H9 (cell line): ENCODE data around the gene FANCC. TPM values are rescaled to one million over a fixed set of nuclear protein-coding genes. Genes with fewer than 3 reads are reported as not detected.

Source experiments
- DNase-seq: peaks from one replicate; pipeline ENCODE4 v3.0.0-alpha.2; 2017
- H2AFZ ChIP-seq: one replicate; pipeline ENCODE4 v1.6.1; 2013; ENCODE audit warnings: mild to moderate bottlenecking, low read length, control low read depth, moderate library complexity
- H2AK5ac ChIP-seq: 2 replicates; pipeline ENCODE4 v1.6.1; 2013; ENCODE audit warnings: low read length, control low read depth, mixed read lengths; ENCODE audit not compliant: insufficient read length
- H2BK120ac ChIP-seq: one replicate; pipeline ENCODE4 v1.6.1; 2013; ENCODE audit warnings: low read depth, mild to moderate bottlenecking, low read length, control low read depth, inconsistent platforms; ENCODE audit not compliant: poor library complexity, severe bottlenecking
- H2BK12ac ChIP-seq: 2 replicates; pipeline ENCODE4 v1.6.1; 2013; ENCODE audit warnings: low read length, control low read depth, mixed read lengths, low read depth; ENCODE audit not compliant: insufficient read length
- H2BK15ac ChIP-seq: 2 replicates; pipeline ENCODE4 v1.6.1; 2013; ENCODE audit warnings: low read depth, low read length, control low read depth
- H2BK20ac ChIP-seq: one replicate; pipeline ENCODE4 v1.6.1; 2013; ENCODE audit warnings: low read depth, mild to moderate bottlenecking, low read length, control low read depth, inconsistent platforms; ENCODE audit not compliant: poor library complexity, severe bottlenecking
- H2BK5ac ChIP-seq: 2 replicates; pipeline ENCODE4 v1.6.1; 2013; ENCODE audit warnings: low read length, control low read depth, mixed read lengths; ENCODE audit not compliant: insufficient read length
- H3K14ac ChIP-seq: 2 replicates; pipeline ENCODE4 v1.6.1; 2013; ENCODE audit warnings: low read length, control low read depth; ENCODE audit not compliant: insufficient read depth
- H3K18ac ChIP-seq: 2 replicates; pipeline ENCODE4 v1.6.1; 2013; ENCODE audit warnings: low read depth, mild to moderate bottlenecking, mixed read lengths, low read length, control low read depth; ENCODE audit not compliant: insufficient read length
- H3K23ac ChIP-seq: 2 replicates; pipeline ENCODE4 v1.6.1; 2013; ENCODE audit warnings: low read length, control low read depth, mixed read lengths, low read depth; ENCODE audit not compliant: insufficient read length
- H3K23me2 ChIP-seq: 2 replicates; pipeline ENCODE4 v1.6.1; 2013; ENCODE audit warnings: low read depth, mild to moderate bottlenecking, mixed read lengths, low read length, control low read depth; ENCODE audit not compliant: insufficient read length, poor library complexity, severe bottlenecking
- H3K27ac ChIP-seq: 2 replicates; pipeline ENCODE4 v1.5.1; 2013; ENCODE audit warnings: low read length, control low read depth, mixed read lengths, low read depth; ENCODE audit not compliant: insufficient read length
- H3K27me3 ChIP-seq: 2 replicates; pipeline ENCODE4 v1.6.1; 2013; ENCODE audit warnings: low read length, control low read depth, inconsistent platforms; ENCODE audit not compliant: insufficient read depth
- H3K4ac ChIP-seq: 2 replicates; pipeline ENCODE4 v1.6.1; 2013; ENCODE audit warnings: low read depth, mild to moderate bottlenecking, control low read depth, inconsistent platforms, low read length, moderate library complexity
- H3K4me1 ChIP-seq: 2 replicates; pipeline ENCODE4 v1.6.1; 2013; ENCODE audit warnings: low read length, control low read depth, inconsistent platforms; ENCODE audit not compliant: insufficient read depth
- H3K4me2 ChIP-seq: 2 replicates; pipeline ENCODE4 v1.6.1; 2013; ENCODE audit warnings: low read length, control low read depth, mixed read lengths; ENCODE audit not compliant: insufficient read length, insufficient read depth
- H3K56ac ChIP-seq: 2 replicates; pipeline ENCODE4 v1.6.1; 2013; ENCODE audit warnings: low read depth, mild to moderate bottlenecking, mixed read lengths, low read length, control low read depth; ENCODE audit not compliant: insufficient read length
- H3K79me1 ChIP-seq: 2 replicates; pipeline ENCODE4 v1.6.1; 2013; ENCODE audit warnings: low read depth, mild to moderate bottlenecking, moderate library complexity, low read length, control low read depth, inconsistent platforms; ENCODE audit not compliant: insufficient read depth, poor library complexity, severe bottlenecking
- H3K79me2 ChIP-seq: 2 replicates; pipeline ENCODE4 v1.6.1; 2013; ENCODE audit warnings: low read length, control low read depth, inconsistent platforms; ENCODE audit not compliant: insufficient read depth
- H3K9ac ChIP-seq: 2 replicates; pipeline ENCODE4 v1.6.1; 2013; ENCODE audit warnings: low read length, control low read depth, mixed read lengths; ENCODE audit not compliant: insufficient read length; ENCODE audit errors: extremely low read depth
- H3K9me3 ChIP-seq: one replicate; pipeline ENCODE4 v1.6.1; 2013; ENCODE audit warnings: low read depth, low read length, inconsistent platforms; ENCODE audit not compliant: control insufficient read depth
- H3T11ph ChIP-seq: one replicate; pipeline ENCODE4 v1.6.1; 2013; ENCODE audit warnings: mild to moderate bottlenecking, low read length, control low read depth, inconsistent platforms
- H4K20me1 ChIP-seq: one replicate; pipeline ENCODE4 v1.6.1; 2013; ENCODE audit not compliant: control insufficient read depth, insufficient read length, insufficient read depth
- H4K5ac ChIP-seq: 2 replicates; pipeline ENCODE4 v1.6.1; 2013; ENCODE audit warnings: low read depth, mild to moderate bottlenecking, mixed read lengths, low read length, control low read depth; ENCODE audit not compliant: insufficient read length
- H4K8ac ChIP-seq: replicated peaks from 2 replicates; pipeline ENCODE4 v1.6.1; 2013; ENCODE audit warnings: low read length, control low read depth, mixed read lengths, low read depth; ENCODE audit not compliant: insufficient read length
- H4K91ac ChIP-seq: 2 replicates; pipeline ENCODE4 v1.6.1; 2013; ENCODE audit warnings: low read depth, mild to moderate bottlenecking, moderate library complexity, mixed read lengths, low read length, control low read depth; ENCODE audit not compliant: insufficient read length
- H3K27ac Mint-ChIP-seq, 3 experiments: 2 replicates in 2 of 3; 3 replicates in 1 of 3; pipeline ENCODE4 v1.8.0; 2020 to 2021; ENCODE audit warnings: mixed read lengths in 3 of 3, mild to moderate bottlenecking in 1 of 3, moderate library complexity in 1 of 3
- H3K27me3 Mint-ChIP-seq: 2 replicates; pipeline ENCODE4 v1.8.0; 2021; ENCODE audit warnings: low read depth, mild to moderate bottlenecking, moderate library complexity, mixed read lengths
- H3K36me3 Mint-ChIP-seq, 3 experiments: 2 replicates in 2 of 3; 3 replicates in 1 of 3; pipeline ENCODE4 v1.8.0; 2020 to 2021; ENCODE audit warnings: low read depth in 3 of 3, mixed read lengths in 3 of 3; ENCODE audit not compliant: insufficient read depth in 1 of 3
- H3K4me1 Mint-ChIP-seq, 2 experiments: 2 replicates each; pipeline ENCODE4 v1.8.0; 2020; ENCODE audit warnings: mixed read lengths in 2 of 2
- H3K4me3 Mint-ChIP-seq, 2 experiments: 2 replicates in 1 of 2; 3 replicates in 1 of 2; pipeline ENCODE4 v1.8.0; 2020 to 2021; ENCODE audit warnings: mild to moderate bottlenecking in 2 of 2, mixed read lengths in 2 of 2, moderate library complexity in 1 of 2
- H3K9me3 Mint-ChIP-seq, 2 experiments: 2 replicates in 1 of 2; 3 replicates in 1 of 2; pipeline ENCODE4 v1.8.0; 2020; ENCODE audit warnings: mild to moderate bottlenecking in 2 of 2, mixed read lengths in 2 of 2, moderate library complexity in 1 of 2
- WGBS: extraction: QIAGEN DNeasy Blood & Tissue Kit; methylation state at CpG from one replicate; pipeline ENCODE4 v1.1.7; 2013; ENCODE audit warnings: missing lambda C conversion rate, low lambda C conversion rate, mixed read lengths; ENCODE audit not compliant: insufficient read length; ENCODE audit errors: extremely low coverage; 5-methylcytosine and 5-hydroxymethylcytosine counted together
- total RNA-seq: library from RNA; stranded (reverse); gene quantifications from 2 replicates; pipeline ENCODE4 v1.2.1, GENCODE V29; 2021
- TF ChIP-seq, protein P1 (sequence below): fragments of 200-600 bp; sonication (generic); conservative IDR thresholded peaks from 3 replicates; pipeline ENCODE4 v1.8.0; 2021; ENCODE audit warnings: antibody characterized with exemption, mild to moderate bottlenecking

Gene FANCC
- total RNA-seq, 1 experiment from 2014 or later = 14.6 TPM

DNA sequence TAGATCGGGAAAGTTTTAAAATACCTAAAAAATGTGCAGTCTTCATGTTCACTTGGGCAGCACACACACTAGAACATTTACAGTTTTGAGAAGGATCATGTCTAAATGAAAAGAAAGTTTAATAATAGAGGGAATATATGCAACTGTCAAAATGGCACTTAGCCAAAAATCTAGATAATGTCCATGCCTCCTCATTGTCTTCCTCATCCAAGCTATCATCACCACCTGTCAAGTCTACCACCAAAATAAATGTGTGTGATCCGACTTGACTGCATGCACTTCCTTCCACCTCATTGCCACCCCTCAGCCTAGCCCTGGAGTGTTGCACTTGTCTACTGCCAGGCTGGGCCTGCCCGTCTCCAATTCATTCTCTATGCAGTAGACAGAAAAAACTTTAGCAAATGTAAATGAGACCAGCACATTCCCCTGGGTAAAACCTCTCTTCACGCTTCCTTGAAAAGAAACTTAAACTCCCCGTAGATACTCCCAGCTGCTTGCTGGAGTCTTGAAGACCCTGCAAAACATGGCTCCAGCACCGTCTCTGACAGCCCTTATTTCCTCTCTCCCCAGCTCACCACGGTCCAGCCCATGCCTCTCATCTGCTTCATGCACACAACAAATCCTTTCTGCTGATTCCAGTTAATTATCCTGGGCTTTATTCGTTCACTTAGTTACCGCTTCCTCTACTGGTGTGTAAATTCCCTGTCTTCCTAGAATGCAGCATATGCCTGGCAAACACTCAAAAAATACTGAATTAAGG, 66.9 kb downstream of the FANCC start:
- Histone ChIP-seq H3K27ac (no peak overlapping the region), H3K4me2 (no peak overlapping the region)
- no CpG with 5 or more reads among the region's 9 CpGs for WGBS

More for the DNA sequence above, 66.9 kb downstream of the FANCC start:
- Histone ChIP-seq H2AK5ac (no peak overlapping the region), H4K91ac (no peak overlapping the region), H4K5ac (no peak overlapping the region), H3T11ph (no peak overlapping the region), H3K4ac (no peak overlapping the region), H3K9me3 (no peaks in the 10 kb centered on the region), H3K9ac (no peak overlapping the region), H2BK20ac (no peak overlapping the region), H3K23me2 (no peaks in the 10 kb centered on the region), H3K14ac (no peak overlapping the region), H3K18ac (no peak overlapping the region), H3K27me3 (no peaks in the 10 kb centered on the region), H2BK120ac (no peak overlapping the region), H3K79me1 (no peaks in the 10 kb centered on the region), H3K79me2 (no peaks in the 10 kb centered on the region), H2BK15ac (no peak overlapping the region), H4K8ac (no peak overlapping the region), H3K4me1 (peaks cover 2% of the 10 kb centered on the region; the same call in 1 of the 2 replicates), H3K23ac (no peak overlapping the region), H4K20me1 (no peaks in the 10 kb centered on the region), H2BK5ac (no peak overlapping the region), H3K56ac (no peak overlapping the region), H2BK12ac (no peak overlapping the region), H2AFZ (no peak overlapping the region)
- Mint-ChIP-seq H3K27me3 (no peaks in the 10 kb centered on the region), H3K27ac (peak overlapping the region in 1 of 3 experiments; percentile 32; a peak in 2 of 7 replicates), H3K4me3 (no peak overlapping the region), H3K9me3 (peaks cover 5 to 7% of the 10 kb centered on the region in 2 experiments), H3K4me1 (peaks cover 16 to 17% of the 10 kb centered on the region in 2 experiments), H3K36me3 (peaks cover 2 to 17% (median 6%) of the 10 kb centered on the region in 3 experiments; a peak in 6 of 7 replicates)
- TF ChIP-seq, protein P1, sequence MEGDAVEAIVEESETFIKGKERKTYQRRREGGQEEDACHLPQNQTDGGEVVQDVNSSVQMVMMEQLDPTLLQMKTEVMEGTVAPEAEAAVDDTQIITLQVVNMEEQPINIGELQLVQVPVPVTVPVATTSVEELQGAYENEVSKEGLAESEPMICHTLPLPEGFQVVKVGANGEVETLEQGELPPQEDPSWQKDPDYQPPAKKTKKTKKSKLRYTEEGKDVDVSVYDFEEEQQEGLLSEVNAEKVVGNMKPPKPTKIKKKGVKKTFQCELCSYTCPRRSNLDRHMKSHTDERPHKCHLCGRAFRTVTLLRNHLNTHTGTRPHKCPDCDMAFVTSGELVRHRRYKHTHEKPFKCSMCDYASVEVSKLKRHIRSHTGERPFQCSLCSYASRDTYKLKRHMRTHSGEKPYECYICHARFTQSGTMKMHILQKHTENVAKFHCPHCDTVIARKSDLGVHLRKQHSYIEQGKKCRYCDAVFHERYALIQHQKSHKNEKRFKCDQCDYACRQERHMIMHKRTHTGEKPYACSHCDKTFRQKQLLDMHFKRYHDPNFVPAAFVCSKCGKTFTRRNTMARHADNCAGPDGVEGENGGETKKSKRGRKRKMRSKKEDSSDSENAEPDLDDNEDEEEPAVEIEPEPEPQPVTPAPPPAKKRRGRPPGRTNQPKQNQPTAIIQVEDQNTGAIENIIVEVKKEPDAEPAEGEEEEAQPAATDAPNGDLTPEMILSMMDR = no peak
- DNase-seq = no peak
